Astrocyte of the spinal cord (primary cell): ENCODE data around the gene FAM47E.

ENCODE experiments used
- DNase-seq: peaks from one replicate; pipeline ENCODE4 v3.0.0; 2011; ENCODE audit warnings: low read depth, low spot score
- H3K4me3 ChIP-seq: 2 replicates; pipeline ENCODE4 v1.5.1; 2011; ENCODE audit warnings: low read depth, mild to moderate bottlenecking, low read length, moderate library complexity
- in situ Hi-C: cut with HindIII; loops from 2 replicates; pipeline ENCODE4 v1.10.0; 2017; ENCODE audit warnings: low sequenced_read_pairs
- TF ChIP-seq, protein P1 (sequence below): IDR thresholded peaks from 2 replicates; pipeline ENCODE4 v1.5.1; 2012; ENCODE audit warnings: low read depth, mild to moderate bottlenecking, low read length, inconsistent platforms

The FAM47E gene

DNA sequence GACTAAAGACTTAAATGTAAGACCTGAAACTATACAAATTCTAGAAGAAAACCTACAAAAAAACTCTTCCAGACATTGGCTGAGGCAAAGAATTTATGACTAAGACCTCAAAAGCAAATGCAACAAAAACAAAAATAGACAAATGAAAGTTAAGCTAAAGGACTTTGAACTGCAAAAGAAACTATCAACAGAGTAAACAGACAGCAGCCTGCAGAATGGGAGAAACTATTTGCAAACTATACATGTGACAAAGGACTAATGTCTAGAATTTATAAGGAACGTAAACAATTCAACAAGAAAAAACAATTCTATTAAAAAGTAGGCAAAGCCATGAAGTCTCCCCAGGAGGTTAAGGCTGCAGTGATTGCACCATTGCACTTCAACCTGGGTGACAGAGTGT, 9.1 kb downstream of the FAM47E start:
- in situ Hi-C loops = no loop called here
- TF ChIP-seq, protein P1, sequence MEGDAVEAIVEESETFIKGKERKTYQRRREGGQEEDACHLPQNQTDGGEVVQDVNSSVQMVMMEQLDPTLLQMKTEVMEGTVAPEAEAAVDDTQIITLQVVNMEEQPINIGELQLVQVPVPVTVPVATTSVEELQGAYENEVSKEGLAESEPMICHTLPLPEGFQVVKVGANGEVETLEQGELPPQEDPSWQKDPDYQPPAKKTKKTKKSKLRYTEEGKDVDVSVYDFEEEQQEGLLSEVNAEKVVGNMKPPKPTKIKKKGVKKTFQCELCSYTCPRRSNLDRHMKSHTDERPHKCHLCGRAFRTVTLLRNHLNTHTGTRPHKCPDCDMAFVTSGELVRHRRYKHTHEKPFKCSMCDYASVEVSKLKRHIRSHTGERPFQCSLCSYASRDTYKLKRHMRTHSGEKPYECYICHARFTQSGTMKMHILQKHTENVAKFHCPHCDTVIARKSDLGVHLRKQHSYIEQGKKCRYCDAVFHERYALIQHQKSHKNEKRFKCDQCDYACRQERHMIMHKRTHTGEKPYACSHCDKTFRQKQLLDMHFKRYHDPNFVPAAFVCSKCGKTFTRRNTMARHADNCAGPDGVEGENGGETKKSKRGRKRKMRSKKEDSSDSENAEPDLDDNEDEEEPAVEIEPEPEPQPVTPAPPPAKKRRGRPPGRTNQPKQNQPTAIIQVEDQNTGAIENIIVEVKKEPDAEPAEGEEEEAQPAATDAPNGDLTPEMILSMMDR = no peak
- no peak overlapping the region for H3K4me3 ChIP-seq
- no peak for DNase-seq

- H3K4me3 ChIP-seq = no peak overlapping the region
- in situ Hi-C loops = no loop called here
- TF ChIP-seq, protein P1 = no peak
- DNase-seq = no peak
Measured at GRCh38 chr4:76265631-76266218, 14.2 kb downstream of the FAM47E start.

DNA sequence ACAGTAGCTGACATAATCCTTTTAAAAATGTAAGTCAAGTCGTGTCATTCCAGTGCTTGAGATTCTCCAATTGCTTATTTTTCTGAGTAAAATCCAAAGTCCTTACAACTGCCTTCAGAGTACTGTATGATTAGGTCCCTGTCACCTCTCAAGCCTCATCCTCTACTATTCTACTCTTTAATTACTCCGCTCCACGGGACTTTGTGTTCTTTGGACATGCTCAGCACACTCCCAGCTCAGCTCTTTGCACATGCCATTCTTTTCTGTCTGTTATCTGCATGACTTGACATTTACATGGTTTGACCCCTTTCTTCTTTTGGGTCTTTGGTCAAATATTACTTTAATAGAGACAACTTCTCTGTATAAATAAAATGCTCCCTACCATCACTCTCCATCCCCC, 15.1 kb downstream of the FAM47E start:
- TF ChIP-seq, protein P1 = no peak
- no peak overlapping the region for H3K4me3 ChIP-seq
- no peak for DNase-seq
- in situ Hi-C loops = no loop called here

- no peak for DNase-seq
- in situ Hi-C loops = no loop called here
- TF ChIP-seq, protein P1 = no peak
- no peak overlapping the region for H3K4me3 ChIP-seq
Measured at GRCh38 chr4:76267811-76268210, 16.3 kb downstream of the FAM47E start.

DNA sequence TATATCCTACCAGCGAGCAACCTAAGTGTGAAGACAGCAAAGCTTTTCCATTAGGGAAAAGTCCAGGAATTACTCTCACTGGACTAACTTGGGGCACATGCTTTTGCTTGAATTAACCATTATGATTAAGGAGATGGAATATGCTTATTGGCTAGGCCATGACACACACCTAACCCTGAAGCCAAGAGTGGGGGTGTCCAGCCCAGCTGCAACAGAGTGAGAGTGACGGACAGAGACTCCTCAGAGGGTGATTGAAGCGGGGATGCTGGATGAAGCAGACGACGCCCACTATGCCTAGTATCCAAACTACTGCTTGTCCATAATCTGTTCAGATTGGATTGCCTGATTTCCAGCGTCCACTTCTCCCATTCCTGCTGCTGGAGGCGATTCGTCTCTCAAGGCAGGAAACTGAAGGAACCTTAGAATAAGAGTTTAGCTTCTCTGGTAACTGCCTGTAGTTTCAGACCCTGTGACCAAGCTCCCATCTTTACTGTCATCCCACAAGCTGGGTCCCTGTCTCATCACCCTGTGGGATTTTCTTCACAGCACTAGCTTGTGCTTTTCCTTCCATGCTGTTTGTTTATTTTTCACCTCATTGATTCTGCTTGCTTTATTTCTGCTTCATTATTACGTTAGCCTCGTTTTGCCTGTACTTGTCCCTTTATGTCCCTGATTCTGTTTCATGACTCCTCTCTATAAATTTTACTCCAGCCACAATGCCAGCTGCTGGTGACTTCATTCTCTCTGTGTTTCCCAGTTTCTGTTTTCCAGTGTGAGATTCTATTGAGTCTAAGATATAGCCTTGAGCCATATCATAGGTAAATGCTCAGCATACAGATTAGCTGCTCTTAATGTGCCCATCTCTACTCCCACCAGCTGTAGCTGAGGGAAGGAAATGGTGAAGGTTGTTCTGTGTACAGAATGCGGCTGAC, 19.0 kb downstream of the FAM47E start:
- H3K4me3 ChIP-seq = no peak overlapping the region
- TF ChIP-seq, protein P1 = no peak
- no peak for DNase-seq
- in situ Hi-C loops = no loop called here

GRCh38 chr4:76271248-76271647, 19.7 kb downstream of the FAM47E start:
- in situ Hi-C loops = no loop called here
- no peak overlapping the region for H3K4me3 ChIP-seq
- DNase-seq = no peak
- TF ChIP-seq, protein P1 = no peak
